ENCODE results near the gene MLXIPL.

DNA sequence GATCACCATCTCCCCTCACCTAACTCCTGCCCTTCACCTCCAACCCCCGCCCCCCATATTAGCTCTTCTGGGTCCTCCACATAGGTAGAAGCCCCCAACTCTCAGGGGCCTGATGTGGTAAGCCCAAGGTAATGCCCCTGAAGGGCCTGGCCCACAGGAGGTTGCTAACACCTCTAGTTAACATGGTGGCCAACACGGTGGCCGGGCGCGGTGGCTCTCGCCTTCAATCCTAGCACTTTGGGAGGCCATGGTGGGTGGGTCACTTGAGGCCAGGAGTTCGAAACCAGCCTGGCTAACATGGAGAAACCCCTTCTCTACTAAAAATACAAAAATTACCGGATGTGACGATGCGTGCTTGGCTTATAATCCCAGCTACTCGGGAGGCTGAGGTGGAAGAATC lies 954 bp upstream of the MLXIPL start:
- TF ChIP-seq CTCF (IDR thresholded peaks at IDR 0.05; ENCODE audit: poor library complexity) (no peak), EZH2phosphoT487 (IDR thresholded peaks at IDR 0.05; ENCODE audit: low read depth, severe bottlenecking, unreplicated experiment) (no peak), EZH2 (IDR thresholded peaks at IDR 0.05; ENCODE audit: borderline replicate concordance) (no peak)
